ENCODE measurements around the gene OR2A12. TPM values are rescaled to one million over a fixed set of nuclear protein-coding genes. Genes with fewer than 3 reads are reported as not detected.

Gene OR2A12
- total RNA-seq, 1 donor from 2014 or later, result not detected

GRCh38 chr7:144133307-144133706, 47.2 kb downstream of the OR2A12 start:
- Histone ChIP-seq H3K27ac (no peak overlapping the region), H3K4me1 (no peaks in the 10 kb centered on the region), H3K36me3 (no peaks in the 10 kb centered on the region), H3K9me3 (no peaks in the 10 kb centered on the region), H3K4me3 (no peak overlapping the region), H3K27me3 (no peaks in the 10 kb centered on the region)
- TF ChIP-seq CTCF (IDR thresholded peaks at IDR 0.05), result no peak
- intact Hi-C loops (cut with DNase I), result no loop called here
- ATAC-seq (no peak), DNase-seq (no peak)

GRCh38 chr7:144134116-144134515, 48.0 kb downstream of the OR2A12 start:
- no peaks in the 10 kb centered on the region for H3K27me3 ChIP-seq
- no peaks in the 10 kb centered on the region for H3K4me1 ChIP-seq
- no peaks in the 10 kb centered on the region for H3K36me3 ChIP-seq
- TF ChIP-seq CTCF (IDR thresholded peaks at IDR 0.05), result no peak
- no peak overlapping the region for H3K4me3 ChIP-seq
- H3K27ac ChIP-seq, result no peak overlapping the region
- ATAC-seq (no peak), DNase-seq (no peak)
- intact Hi-C loops (cut with DNase I), result no loop called here
- no peaks in the 10 kb centered on the region for H3K9me3 ChIP-seq

- intact Hi-C loops (cut with DNase I), result no loop called here
- no peak for TF ChIP-seq CTCF (IDR thresholded peaks at IDR 0.05)
- Histone ChIP-seq H3K4me1 (no peaks in the 10 kb centered on the region), H3K36me3 (no peaks in the 10 kb centered on the region), H3K4me3 (no peak overlapping the region), H3K27me3 (no peaks in the 10 kb centered on the region), H3K27ac (no peak overlapping the region), H3K9me3 (no peaks in the 10 kb centered on the region)
- DNase-seq (no peak), ATAC-seq (no peak)
Observed at GRCh38 chr7:144137501-144137900, 51.4 kb downstream of the OR2A12 start.

GRCh38 chr7:144142187-144142586, 56.1 kb downstream of the OR2A12 start:
- H3K27ac ChIP-seq, result no peak overlapping the region
- no peak for TF ChIP-seq CTCF (IDR thresholded peaks at IDR 0.05)
- no peak for ATAC-seq
- H3K4me1 ChIP-seq, result no peaks in the 10 kb centered on the region
- no peak for DNase-seq
- H3K4me3 ChIP-seq, result no peak overlapping the region
- H3K36me3 ChIP-seq, result no peaks in the 10 kb centered on the region
- H3K9me3 ChIP-seq, result no peaks in the 10 kb centered on the region
- no peaks in the 10 kb centered on the region for H3K27me3 ChIP-seq
- intact Hi-C loops (cut with DNase I), result no loop called here

- ATAC-seq, result no peak
- TF ChIP-seq CTCF (IDR thresholded peaks at IDR 0.05), result no peak
- no peaks in the 10 kb centered on the region for H3K4me1 ChIP-seq
Observed at GRCh38 chr7:144144426-144144825, 58.3 kb downstream of the OR2A12 start.

GRCh38 chr7:144148224-144148827, 62.2 kb downstream of the OR2A12 start:
- Histone ChIP-seq H3K9me3 (peaks cover 9% of the 10 kb centered on the region), H3K4me3 (no peak overlapping the region), H3K36me3 (no peaks in the 10 kb centered on the region), H3K27ac (no peak overlapping the region), H3K27me3 (no peaks in the 10 kb centered on the region), H3K4me1 (no peaks in the 10 kb centered on the region)
- intact Hi-C loops (cut with DNase I), result no loop called here
- ATAC-seq (no peak), DNase-seq (no peak)
- TF ChIP-seq CTCF (IDR thresholded peaks at IDR 0.05), result no peak

More at GRCh38 chr7:144144426-144144825, 58.3 kb downstream of the OR2A12 start:
- H3K4me3 ChIP-seq, result no peak overlapping the region
- peaks cover 9% of the 10 kb centered on the region for H3K9me3 ChIP-seq
- H3K27me3 ChIP-seq, result no peaks in the 10 kb centered on the region
- H3K36me3 ChIP-seq, result no peaks in the 10 kb centered on the region
- H3K27ac ChIP-seq, result no peak overlapping the region
- intact Hi-C loops (cut with DNase I), result no loop called here
- DNase-seq, result no peak
